Measurements from ENCODE around the gene SRPRB.
"Not testable (repeated sequence)": the region's sequence is repeated elsewhere in the genome, so short reads cannot be mapped to it uniquely, and the experiment has no call there.

SRPRB gene

GRCh38 chr3:133779626-133780203 is 25.9 kb upstream of the SRPRB start:
- no peak for FAIRE-seq

- not testable (repeated sequence) for FAIRE-seq
Observed at GRCh38 chr3:133780756-133781155, 24.9 kb upstream of the SRPRB start.

- FAIRE-seq = no peak
Observed at GRCh38 chr3:133781570-133781969, 24.0 kb upstream of the SRPRB start.

GRCh38 chr3:133782454-133782853 is 23.2 kb upstream of the SRPRB start:
- no peak for FAIRE-seq

DNA sequence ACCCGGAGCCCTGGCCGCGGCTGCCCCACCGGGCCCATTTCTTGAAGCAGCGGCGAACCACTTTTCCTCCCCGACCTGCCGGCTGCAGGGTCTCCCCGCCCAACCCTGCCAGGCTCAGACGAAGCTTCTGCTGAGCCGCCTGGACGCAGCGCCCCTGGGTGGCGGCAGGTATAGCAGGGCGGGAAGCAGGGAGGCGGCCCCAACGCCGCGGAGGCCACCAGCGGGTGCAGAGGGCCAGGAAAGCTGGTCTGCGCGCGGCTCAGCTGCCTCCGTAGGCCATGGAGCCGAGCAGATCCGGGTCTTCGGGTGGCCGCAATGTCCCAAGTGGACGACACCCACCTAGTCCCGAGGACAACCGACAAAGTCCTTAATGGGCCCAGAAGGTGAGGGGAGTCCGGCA is 21.9 kb upstream of the SRPRB start:
- FAIRE-seq = no peak

DNA sequence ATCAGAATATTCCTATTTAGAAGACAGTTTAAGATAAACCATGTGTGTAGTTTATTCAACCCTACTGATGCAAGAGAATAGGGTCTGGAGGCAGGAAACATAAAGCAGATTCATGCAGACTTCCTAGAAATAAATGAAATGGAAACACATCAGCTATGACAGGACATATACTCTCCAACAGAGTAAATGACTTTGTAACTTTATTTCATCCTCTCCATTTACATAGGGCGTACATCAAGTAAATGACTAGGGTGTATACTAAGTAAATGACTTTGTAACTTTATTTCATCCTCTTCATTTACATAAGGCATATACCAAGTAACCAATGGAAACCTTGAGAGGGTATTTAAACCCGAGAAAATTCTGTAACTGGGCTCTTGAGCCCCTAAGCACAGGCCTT is 17.6 kb upstream of the SRPRB start:
- FAIRE-seq = no peak

GRCh38 chr3:133792171-133792763 is 13.3 kb upstream of the SRPRB start:
- FAIRE-seq = no peak

DNA sequence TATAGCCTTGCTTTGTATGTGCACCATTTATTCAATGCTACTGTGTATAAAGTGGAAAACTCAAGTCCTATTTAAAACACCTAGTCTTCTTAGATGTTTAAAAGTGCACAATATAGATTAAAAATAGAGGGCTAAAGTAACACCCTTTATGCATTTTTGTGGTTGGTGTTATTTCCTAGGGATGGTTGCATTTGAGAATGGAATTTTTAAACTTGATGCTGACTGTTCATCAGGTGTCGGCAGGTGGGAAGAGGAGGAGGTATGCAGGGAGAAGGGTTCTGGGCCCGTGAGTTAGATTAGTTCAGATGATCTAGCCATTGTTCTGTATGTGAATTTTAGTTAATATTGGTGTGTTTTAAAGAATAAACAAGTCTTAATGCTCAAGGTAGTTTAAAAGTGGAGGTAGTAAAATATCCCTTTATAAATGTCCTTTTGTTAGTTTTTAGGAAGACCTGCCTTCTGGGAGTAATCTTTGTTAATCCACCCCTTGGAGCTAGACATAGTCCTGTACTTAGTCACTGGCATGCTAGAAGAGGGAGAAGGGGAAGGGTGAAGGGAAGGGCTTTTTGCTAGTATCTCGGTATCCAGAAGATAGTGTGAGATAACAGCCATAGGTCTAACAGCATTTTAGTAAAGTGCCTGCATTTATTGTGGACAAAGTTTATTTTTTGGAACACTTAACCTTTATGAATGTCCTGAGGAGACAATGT is 8.1 kb upstream of the SRPRB start:
- FAIRE-seq = no peak

DNA sequence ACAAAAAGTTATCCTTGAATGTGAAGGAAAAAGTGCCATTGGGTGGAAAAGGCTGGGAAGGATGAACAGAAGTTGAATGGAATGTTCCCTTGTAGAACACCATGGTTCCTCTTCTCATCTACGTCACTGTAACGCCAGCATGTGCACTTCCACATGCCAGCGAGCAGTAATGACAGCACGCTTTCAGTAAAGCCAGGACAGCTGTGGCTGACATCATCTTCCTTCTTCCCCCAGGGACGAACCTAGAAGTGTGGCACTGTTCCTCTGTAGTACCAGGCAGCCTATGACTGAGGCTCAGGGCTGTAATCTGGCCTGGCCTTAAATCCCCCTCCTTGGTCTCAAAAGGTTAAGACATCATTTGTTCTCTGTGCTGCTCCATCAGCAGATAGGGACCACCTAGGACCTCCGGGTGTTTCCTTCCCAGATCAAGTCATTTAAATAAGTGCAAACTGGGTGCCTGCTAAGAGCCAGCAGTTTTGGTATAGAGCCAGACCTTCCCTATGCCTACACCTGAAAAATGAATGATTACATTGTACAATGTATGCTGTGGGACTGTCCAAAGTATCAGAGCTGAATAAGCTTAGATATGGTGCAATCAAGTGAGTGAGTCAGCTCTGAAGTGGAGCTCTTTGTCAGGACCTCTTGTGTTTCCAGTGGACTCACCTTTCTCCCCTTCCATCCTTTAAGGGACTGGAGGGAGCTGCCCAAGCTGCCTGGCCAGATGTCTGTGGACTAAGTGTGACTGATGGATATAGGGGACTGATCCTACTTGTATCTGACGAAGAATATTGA is 5.6 kb upstream of the SRPRB start:
- no peak for FAIRE-seq

DNA sequence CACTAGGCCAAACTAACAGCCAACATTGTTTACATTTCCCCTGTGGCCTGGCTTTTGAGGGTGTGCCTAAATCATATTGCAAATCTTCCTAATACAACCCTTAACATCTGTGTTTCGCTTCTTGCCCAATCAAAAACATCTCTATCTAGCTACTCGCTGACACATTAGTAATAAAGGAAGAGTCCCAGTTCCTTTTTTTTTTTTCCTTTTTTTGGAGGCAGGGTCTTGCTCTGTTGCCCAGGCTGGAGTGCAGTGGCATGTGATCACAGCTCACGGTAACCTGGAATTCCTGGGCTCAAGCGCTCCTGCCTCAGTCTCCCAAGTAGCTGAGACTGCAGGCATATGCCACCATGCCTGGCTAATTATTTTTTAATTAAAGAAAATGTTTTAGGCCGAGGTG is 2.1 kb upstream of the SRPRB start:
- no peak for FAIRE-seq

- no peak for FAIRE-seq
Observed at GRCh38 chr3:133804896-133805295, 719 bp upstream of the SRPRB start.

- FAIRE-seq = no peak
Observed at GRCh38 chr3:133805384-133805701, 272 bp upstream of the SRPRB start.

DNA sequence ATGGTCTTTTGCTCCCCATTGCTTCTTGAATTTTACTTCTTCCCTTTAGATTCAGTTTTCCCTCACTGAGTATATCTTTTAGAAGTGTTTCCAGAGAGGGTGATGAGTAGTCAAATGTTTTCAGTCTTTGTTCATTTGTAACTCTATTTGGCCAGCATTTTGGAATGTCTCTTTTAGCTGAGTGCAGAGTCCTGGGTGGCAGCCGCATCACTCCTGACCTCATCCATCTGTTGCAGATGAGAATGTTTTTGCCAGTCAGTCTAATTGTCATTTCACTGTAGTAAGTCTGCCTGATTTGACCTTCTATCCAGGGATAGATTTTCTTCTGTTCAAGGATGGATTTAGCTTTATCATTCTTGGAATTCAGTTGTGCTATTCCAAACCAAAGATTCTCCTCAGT is 7.3 kb downstream of the SRPRB start:
- no peak for FAIRE-seq

DNA sequence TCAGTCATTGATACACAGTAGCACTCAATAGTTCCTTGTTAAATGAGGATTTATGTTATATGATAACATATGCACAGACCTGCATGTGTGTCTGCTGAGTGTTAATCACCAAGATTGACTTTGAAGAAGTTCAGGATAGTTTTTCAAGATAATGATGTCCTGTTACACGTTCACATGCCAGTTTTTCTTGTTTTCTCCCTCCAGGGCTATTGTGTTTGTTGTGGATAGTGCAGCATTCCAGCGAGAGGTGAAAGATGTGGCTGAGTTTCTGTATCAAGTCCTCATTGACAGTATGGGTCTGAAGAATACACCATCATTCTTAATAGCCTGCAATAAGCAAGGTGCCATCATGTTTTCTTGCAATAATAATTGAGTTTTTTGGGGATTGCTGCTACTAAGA is 9.8 kb downstream of the SRPRB start:
- FAIRE-seq = no peak

DNA sequence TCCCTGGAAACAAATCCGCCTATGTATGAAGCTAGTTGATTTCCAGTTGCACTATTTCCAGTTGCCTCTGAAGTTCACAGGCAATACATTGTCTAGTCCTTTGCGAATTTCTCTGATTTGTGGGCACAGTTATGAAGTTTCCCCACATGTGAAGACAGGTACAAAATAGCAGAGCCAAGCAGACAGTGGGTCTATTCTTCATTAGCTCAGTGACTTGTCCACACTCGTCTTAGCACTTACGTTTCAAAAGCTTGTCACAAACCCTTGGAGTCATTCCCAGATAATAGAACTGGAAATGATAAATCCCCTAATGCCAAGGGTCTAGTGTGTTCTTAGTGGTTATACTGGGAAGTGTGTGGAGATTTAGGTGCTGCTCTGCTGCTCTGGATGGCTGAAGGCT is 14.5 kb downstream of the SRPRB start:
- no peak for FAIRE-seq

- no peak for FAIRE-seq
Observed at GRCh38 chr3:133820889-133821675, 15.5 kb downstream of the SRPRB start.

GRCh38 chr3:133821767-133822638 is 16.4 kb downstream of the SRPRB start:
- no peak for FAIRE-seq

DNA sequence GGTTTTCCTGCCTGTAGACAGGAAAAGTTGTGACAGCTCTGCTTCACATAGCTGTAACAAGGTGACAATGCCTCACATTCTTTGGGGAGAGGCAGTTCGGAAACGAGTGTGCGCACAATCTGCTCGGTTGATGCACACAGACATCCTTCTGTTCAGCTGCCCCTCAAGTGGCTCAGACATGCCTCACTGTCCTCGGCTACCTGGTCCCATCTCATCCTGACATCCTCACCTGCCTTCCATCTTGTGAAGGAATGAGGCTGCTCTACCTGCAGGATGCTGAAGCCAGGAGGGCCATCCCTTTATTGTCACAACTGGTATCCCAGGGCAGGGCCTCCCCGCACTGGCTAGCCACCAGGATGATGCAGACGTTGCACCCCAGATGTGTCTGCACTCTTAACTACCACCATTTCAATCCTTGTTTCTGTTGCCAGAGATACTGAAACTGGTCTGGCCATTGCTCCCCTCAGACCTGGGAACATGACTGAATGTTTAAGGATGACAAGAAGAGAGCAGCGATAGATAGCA is 19.4 kb downstream of the SRPRB start:
- no peak for FAIRE-seq

DNA sequence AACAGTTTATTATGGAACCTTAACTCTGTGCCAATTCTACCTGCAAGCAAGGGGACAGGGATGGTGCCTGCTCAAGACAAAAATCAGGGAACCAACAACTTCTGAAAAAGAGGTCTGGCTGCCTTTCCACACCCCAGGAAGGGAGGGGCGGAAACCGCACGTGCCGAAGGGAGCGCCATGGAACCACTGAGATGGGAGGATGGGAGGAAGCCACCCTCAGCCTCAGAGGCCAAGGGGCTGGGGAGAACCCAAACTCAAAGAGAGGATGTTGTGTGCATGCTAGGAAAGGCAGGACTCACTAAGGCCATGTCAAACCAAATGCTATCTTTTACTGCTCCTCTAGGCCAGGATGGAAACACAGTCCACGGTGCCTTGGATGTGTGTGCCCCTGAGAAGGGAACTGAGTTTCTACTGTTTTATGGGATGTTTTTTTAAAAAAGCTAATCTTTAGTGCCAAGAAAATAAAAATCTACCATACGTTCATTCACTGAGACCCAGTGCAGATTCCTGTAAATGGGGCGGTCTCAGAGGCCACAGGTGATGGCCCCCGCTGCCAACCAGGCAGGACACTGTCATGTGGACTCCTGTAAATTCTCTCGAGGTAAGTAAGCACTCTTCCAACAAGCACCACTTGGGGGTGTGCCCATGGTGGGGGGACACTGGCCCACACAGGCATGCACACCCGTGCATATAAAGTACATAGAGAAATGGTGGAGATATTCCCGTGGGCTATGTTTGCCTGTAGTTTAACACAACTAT is 20.5 kb downstream of the SRPRB start:
- FAIRE-seq = no peak

GRCh38 chr3:133827136-133827535 is 21.5 kb downstream of the SRPRB start:
- FAIRE-seq = no peak

GRCh38 chr3:133827684-133828083 is 22.1 kb downstream of the SRPRB start:
- FAIRE-seq = no peak

Data from islet of Langerhans (tissue), 1 donor.